HG03342 (cell line): Measurements from ENCODE around the gene DAZ1.
"Not testable (repeated sequence)": the region's sequence is repeated elsewhere in the genome, so short reads cannot be mapped to it uniquely, and the experiment has no call there.

ENCODE experiments used
- ATAC-seq: cut with Tn5 transposase; IDR thresholded peaks from one replicate; pipeline ENCODE4 v1.9.1; 2021; ENCODE audit warnings: mild to moderate bottlenecking, moderate library complexity; ENCODE audit not compliant: unreplicated experiment

Gene DAZ1

GRCh38 chrY:23198908-23199307 lies at the start of gene DAZ1:
TSS of gene DAZ1 (minus strand) at chrY:23199008. CDS start at chrY:23198800, 208 bp downstream.
- not testable (repeated sequence) for ATAC-seq

- ATAC-seq: not testable (repeated sequence)
These were observed 20.4 kb upstream of the DAZ1 start, which contains the start of gene DAZ2 for GRCh38 chrY:23219233-23219632. TSS of gene DAZ2 (plus strand) at chrY:23219533. CDS start at chrY:23219741, 208 bp downstream.

- ATAC-seq: not testable (repeated sequence)
These were observed 11.9 kb upstream of the DAZ1 start for GRCh38 chrY:23210681-23211080.

GRCh38 chrY:23209802-23210495 lies 11.1 kb upstream of the DAZ1 start:
- ATAC-seq: not testable (repeated sequence)

GRCh38 chrY:23207455-23207854 lies 8.6 kb upstream of the DAZ1 start:
- ATAC-seq: not testable (repeated sequence)
